Lung microvascular endothelial cell (primary cell): ENCODE results near the gene PBRM1. TPM values are rescaled to one million over a fixed set of nuclear protein-coding genes. Genes with fewer than 3 reads are reported as not detected.

Experiments
- DNase-seq, 2 donors: peaks; one replicate each; pipeline versions ENCODE4 v3.0.0 to v3.0.0-alpha.2; 2010; ENCODE audit warnings: low read depth in 2 of 2
- total RNA-seq: library from RNA; depleted of rRNA; stranded (reverse); fragments of >200 nt; gene quantifications from 2 replicates; pipeline ENCODE4 v1.2.1, GENCODE V29; 2014

PBRM1 gene
- total RNA-seq, 1 donor from 2014 or later = 53.2 TPM

GRCh38 chr3:52670621-52671521 lies 14.8 kb downstream of the PBRM1 start:
- DNase-seq = peak; percentile 77 to 99

GRCh38 chr3:52663098-52663497 lies 22.6 kb downstream of the PBRM1 start:
- no peak for DNase-seq

- no peak for DNase-seq
Measured at GRCh38 chr3:52660046-52660445, 25.7 kb downstream of the PBRM1 start.

GRCh38 chr3:52655895-52656294 lies 29.8 kb downstream of the PBRM1 start:
- DNase-seq = no peak

GRCh38 chr3:52651592-52651991 lies 34.1 kb downstream of the PBRM1 start:
- DNase-seq = no peak

GRCh38 chr3:52650439-52650838 lies 35.3 kb downstream of the PBRM1 start:
- DNase-seq = no peak

GRCh38 chr3:52649461-52650210 lies 36.1 kb downstream of the PBRM1 start:
- DNase-seq = no peak

GRCh38 chr3:52645549-52645948 lies 40.2 kb downstream of the PBRM1 start:
- DNase-seq = no peak

GRCh38 chr3:52636673-52637072 lies 49.0 kb downstream of the PBRM1 start:
- DNase-seq = no peak

GRCh38 chr3:52633786-52634185 lies 51.9 kb downstream of the PBRM1 start:
- DNase-seq = peak in 1 of 2 donors; percentile 20

- no peak for DNase-seq
Measured at GRCh38 chr3:52625041-52625440, 60.7 kb downstream of the PBRM1 start.

- DNase-seq = no peak
Measured at GRCh38 chr3:52623234-52623792, 62.4 kb downstream of the PBRM1 start.

- no peak for DNase-seq
Measured at GRCh38 chr3:52620580-52620979, 65.1 kb downstream of the PBRM1 start.

GRCh38 chr3:52615166-52615565 lies 70.5 kb downstream of the PBRM1 start:
- DNase-seq = no peak

GRCh38 chr3:52614689-52615088 lies 71.0 kb downstream of the PBRM1 start:
- no peak for DNase-seq

- DNase-seq = no peak
Measured at GRCh38 chr3:52609316-52609815, 76.3 kb downstream of the PBRM1 start.

- DNase-seq = no peak
Measured at GRCh38 chr3:52608337-52608736, 77.4 kb downstream of the PBRM1 start.

- peak; percentile 46 to 91 for DNase-seq
Measured at GRCh38 chr3:52606373-52607085, 79.2 kb downstream of the PBRM1 start.

GRCh38 chr3:52600258-52600657 lies 85.5 kb downstream of the PBRM1 start:
- DNase-seq = no peak

- no peak for DNase-seq
Measured at GRCh38 chr3:52596658-52597265, 89.0 kb downstream of the PBRM1 start.

- no peak for DNase-seq
Measured at GRCh38 chr3:52593103-52593502, 92.6 kb downstream of the PBRM1 start.
